Endometrial microvascular endothelial cells (primary cell): ENCODE data around the gene STK39. TPM values are rescaled to one million over a fixed set of nuclear protein-coding genes. Genes with fewer than 3 reads are reported as not detected.
"Not testable (repeated sequence)": the region's sequence is repeated elsewhere in the genome, so short reads cannot be mapped to it uniquely, and the experiment has no call there.

ENCODE experiments used
- in situ Hi-C: cut with HindIII; loops from 2 replicates; pipeline ENCODE4 v1.10.0; 2017; ENCODE audit warnings: low sequenced_read_pairs, low pct_unique_long_range_greater_than_20kb; ENCODE audit errors: inconsistent ontology term
- total RNA-seq: library from RNA; depleted of rRNA; stranded (reverse); fragments of >200 nt; gene quantifications from one replicate; pipeline ENCODE4 v1.2.3, GENCODE V29; 2015; ENCODE audit errors: inconsistent ontology term

The STK39 gene
- total RNA-seq, 1 donor from 2014 or later: 10.3 TPM

DNA sequence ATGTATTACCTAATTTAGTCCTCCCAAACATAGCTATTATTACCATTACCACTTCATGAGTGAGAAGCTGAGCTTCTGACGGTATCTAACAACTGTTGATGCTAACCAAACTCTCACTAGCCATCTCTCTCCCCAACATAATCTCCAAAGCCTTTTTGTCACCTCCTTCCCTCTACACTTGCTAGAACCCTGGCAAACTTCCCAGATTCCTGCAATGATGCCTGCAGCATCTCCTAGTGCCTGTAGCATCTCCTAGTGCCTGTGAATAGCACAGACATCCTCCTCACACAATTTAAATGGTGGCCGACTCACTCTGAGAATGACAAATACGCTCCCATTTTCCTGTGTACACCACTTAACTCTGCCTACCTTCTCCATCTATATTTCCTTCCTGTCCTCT is 126.7 kb downstream of the STK39 start:
- in situ Hi-C loops: no loop called here

DNA sequence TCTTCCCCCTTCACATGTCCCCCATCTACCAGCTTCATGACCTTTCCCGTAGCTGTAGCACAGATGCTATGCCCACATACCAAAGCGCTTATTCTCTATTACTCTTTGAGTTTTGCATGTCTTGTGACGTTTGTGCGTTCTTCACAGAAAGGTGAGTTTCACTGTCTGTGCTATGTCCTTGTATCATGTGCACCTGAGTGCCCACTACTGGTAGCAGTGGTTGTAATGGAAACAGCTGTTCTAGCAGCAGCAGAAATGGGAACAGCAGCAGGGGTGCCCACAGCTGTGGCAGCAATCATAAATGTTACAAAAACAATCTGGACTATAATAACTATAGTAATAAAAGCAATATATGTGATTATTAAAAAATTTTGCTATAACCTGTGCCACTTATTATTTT is 127.1 kb downstream of the STK39 start:
- in situ Hi-C loops: no loop called here

GRCh38 chr2:168119515-168120141 is 127.8 kb downstream of the STK39 start:
- in situ Hi-C loops: no loop called here

- in situ Hi-C loops: no loop called here
Observed at GRCh38 chr2:168118733-168119514, 128.5 kb downstream of the STK39 start.

DNA sequence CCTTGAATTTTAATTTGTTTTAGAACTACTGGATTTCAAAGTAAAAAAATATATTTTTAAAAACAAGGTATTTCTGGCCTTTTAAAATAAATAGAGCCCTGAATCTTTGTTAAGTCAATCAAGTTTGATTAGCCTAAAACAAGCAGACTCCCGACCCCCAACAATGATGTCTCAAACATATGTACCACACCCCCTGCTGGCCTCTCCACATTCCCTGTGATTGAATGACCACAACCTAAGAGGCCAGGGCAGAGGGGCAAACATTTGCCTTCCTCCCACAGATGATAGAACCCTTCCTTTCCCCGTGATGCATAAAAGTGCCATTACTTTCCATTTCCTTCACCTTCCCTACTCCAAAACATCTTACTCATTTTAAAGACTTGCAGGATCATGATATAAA is 130.9 kb downstream of the STK39 start:
- in situ Hi-C loops: no loop called here

- in situ Hi-C loops: no loop called here
Observed at GRCh38 chr2:168114619-168115018, 132.8 kb downstream of the STK39 start.

DNA sequence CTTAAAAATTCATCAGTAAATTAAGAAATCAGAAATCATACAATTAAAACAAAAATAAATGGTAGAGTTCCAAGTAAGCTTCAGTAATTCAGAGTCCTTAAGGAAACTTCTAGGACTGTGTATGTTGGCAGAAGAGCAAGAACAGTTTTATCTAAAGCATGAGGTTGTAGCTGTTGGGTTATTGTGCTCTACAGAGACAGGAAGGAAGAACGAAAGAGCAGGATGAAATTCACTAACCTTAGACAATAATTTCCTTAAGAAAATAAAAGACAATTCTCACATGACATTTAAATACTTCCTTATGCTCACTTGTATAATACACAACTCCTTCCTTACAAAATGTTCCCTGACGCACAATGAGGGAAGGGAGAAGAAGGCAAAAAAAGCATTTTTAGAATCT is 133.4 kb downstream of the STK39 start:
- in situ Hi-C loops: no loop called here

GRCh38 chr2:168107322-168107721 is 140.1 kb downstream of the STK39 start:
- in situ Hi-C loops: no loop called here

DNA sequence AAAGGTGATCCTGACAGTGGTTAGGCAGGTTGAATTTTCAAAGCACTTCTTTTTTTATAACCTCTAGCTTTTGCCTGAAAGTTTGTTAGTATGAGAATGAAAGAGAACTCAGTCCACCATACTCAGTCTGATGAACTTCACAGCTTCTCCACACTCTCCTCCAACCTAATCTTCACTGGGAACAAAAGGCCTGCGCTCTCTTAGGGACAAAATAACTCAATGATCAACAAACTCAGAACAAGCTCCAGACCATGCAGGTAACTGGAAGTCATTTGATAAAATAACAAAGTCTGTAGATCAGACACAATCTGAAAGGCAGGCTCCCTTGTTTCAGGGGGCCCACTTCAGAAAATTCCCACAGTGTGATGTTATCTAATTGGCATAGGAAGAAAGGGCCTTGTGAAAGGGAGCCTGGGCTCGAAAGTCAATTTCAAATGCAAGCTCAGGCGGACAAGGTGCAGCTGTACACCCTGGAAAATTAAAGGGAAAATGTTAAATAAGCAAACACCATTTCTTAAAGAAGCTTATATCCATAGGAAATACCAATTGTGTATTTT is 142.2 kb downstream of the STK39 start:
- in situ Hi-C loops: no loop called here

GRCh38 chr2:168097431-168097830 is 150.0 kb downstream of the STK39 start:
- in situ Hi-C loops: no loop called here

GRCh38 chr2:168096158-168096557 is 151.2 kb downstream of the STK39 start:
- in situ Hi-C loops: no loop called here

DNA sequence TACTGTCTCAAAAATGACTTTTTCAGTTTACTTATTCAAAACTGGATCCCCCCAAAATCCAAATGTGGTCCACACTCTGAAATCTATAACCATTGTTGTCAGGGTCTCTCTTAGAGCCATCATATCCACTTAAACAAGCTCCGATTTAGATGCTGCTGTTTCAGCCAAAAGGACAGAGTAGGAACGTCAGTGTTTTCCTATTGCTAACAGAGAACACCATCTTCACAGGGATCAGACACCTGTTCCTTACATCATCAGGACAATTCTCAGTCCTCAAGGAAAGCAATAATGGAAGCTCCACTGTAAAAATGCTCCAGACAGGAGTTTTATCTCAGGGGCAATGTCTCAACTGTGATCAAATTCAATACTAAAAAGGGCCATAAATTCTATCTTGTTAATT is 155.4 kb downstream of the STK39 start:
- in situ Hi-C loops: no loop called here

DNA sequence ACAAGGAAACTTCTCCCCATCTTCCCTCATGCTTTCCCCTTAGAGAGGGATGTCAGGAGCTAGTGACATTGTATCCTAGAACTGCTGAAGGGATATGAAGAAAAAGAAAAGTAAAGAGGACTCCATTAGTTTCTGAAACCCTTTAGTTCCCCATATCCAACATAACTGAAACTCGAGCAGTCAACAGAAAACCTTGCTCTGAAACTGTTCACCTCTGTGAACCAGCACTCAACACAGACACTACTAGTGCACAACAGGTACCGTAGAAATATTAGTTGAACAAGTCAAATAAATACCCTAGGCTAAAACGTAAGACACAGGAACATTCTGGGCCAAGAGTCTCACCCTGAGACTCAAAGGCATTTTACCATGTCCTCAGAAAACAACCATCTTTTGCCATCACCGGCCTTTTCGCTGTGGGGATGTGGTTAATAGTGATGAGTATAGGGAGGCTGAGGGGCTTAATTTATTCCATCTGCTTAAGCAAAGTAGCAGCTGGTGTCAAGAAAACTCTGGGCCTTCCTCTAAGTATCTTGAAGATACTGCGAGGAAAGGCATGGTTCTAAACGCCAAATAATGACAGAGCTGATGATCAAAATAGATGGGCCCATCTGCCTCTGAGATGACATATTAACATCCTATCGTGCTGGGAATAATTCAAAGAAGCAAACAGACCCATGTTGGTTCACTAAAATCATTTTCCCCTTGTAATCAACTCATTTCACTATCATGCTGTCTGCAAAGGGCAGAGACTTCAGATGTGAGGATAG is 156.8 kb downstream of the STK39 start:
- in situ Hi-C loops: no loop called here

DNA sequence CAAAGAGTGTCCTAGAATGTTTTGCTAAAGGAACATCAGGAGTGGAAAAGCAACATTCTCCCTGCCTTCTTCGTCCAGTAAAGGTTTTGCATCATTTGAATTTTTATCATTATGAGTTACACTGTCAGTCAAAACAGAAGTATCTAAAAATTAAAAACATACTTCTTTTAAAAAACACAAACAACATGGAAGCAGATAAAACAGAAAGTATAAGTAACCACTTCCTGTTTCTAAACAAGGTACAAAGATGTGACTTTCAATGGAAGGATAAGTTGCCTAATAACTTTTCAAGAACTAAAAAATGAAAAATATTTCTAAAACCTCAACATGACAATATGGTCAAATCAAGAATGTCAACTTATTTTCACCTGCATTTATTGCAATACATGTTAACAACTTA is 158.2 kb downstream of the STK39 start:
- in situ Hi-C loops: no loop called here

- in situ Hi-C loops: no loop called here
Observed at GRCh38 chr2:168087401-168087800, 160.0 kb downstream of the STK39 start.

GRCh38 chr2:168086851-168087250 is 160.5 kb downstream of the STK39 start:
- in situ Hi-C loops: no loop called here

DNA sequence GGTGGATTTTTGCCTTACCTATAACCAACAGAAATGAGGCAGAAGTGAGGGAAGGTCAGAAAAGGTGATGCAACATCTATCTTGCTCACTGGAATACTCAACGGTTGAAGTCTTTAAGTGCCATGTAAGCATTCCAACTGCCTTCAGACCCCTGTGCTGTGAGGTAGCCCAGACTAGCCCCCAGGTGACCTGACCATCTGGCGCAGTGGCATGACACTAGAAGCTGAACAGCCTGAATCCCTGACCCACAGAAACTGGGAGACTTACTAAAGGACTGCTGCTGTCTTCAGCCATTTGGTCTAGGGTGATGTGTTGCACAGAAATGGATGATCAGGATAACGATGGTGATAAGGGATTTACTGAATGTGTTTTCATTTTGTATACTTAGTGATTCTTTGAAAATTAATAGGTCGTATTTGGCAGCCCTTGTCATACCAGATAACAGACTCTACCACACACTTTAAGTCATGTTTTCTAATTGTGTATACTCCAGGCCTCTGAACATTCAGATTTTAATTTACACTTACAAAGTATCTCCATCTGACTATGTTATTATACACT is 161.5 kb downstream of the STK39 start:
- in situ Hi-C loops: no loop called here

GRCh38 chr2:168084288-168084687 is 163.1 kb downstream of the STK39 start:
- in situ Hi-C loops: no loop called here

GRCh38 chr2:168081452-168081851 is 165.9 kb downstream of the STK39 start:
- in situ Hi-C loops: not testable (repeated sequence)
